Calu3 (cell line): ENCODE results near the gene VPS72. TPM values are rescaled to one million over a fixed set of nuclear protein-coding genes. Genes with fewer than 3 reads are reported as not detected.
"Not testable (repeated sequence)": the region's sequence is repeated elsewhere in the genome, so short reads cannot be mapped to it uniquely, and the experiment has no call there.

ENCODE experiments used
- BruUV-seq: library from RNA; stranded (reverse); fragments of 400-500 nt; replicated peaks from 2 replicates; lab custom pipeline; 2021; lab: Mats Ljungman, UMichigan
- CTCF ChIA-PET: fragments of 300-600 bp; sonication (Branson Sonifier 250); formaldehyde crosslinking; loops from one replicate; lab custom pipeline; 2022; ENCODE audit warnings: antibody characterized with exemption; lab: Charles Lee
- DNase-seq: peaks from one replicate; pipeline ENCODE4 v3.0.0; 2022
- H3K27ac Mint-ChIP-seq: one replicate; pipeline ENCODE4 v1.8.0; 2022; ENCODE audit warnings: mixed read lengths; ENCODE audit not compliant: unreplicated experiment
- H3K27me3 Mint-ChIP-seq: one replicate; pipeline ENCODE4 v1.8.0; 2022; ENCODE audit warnings: mixed read lengths; ENCODE audit not compliant: unreplicated experiment
- H3K36me3 Mint-ChIP-seq: one replicate; pipeline ENCODE4 v1.8.0; 2022; ENCODE audit warnings: mild to moderate bottlenecking, moderate library complexity, mixed read lengths; ENCODE audit not compliant: insufficient read depth, unreplicated experiment
- H3K4me1 Mint-ChIP-seq: one replicate; pipeline ENCODE4 v1.8.0; 2022; ENCODE audit warnings: mild to moderate bottlenecking, low read depth, mixed read lengths; ENCODE audit not compliant: unreplicated experiment
- H3K4me3 Mint-ChIP-seq: one replicate; pipeline ENCODE4 v1.8.0; 2022; ENCODE audit warnings: mild to moderate bottlenecking, low read depth, moderate library complexity, mixed read lengths; ENCODE audit not compliant: unreplicated experiment
- H3K9me3 Mint-ChIP-seq: one replicate; pipeline ENCODE4 v1.8.0; 2022; ENCODE audit warnings: low read depth, mixed read lengths; ENCODE audit not compliant: unreplicated experiment
- CTCF ChIP-seq: fragments of 200-600 bp; IDR thresholded peaks from one replicate; pipeline ENCODE4 v1.8.0; 2022; ENCODE audit warnings: antibody characterized with exemption; ENCODE audit not compliant: unreplicated experiment
- intact Hi-C: fragments of 100-400 bp; cut with micrococcal nuclease; formaldehyde crosslinking; loops from one replicate; pipeline ENCODE4 v1.10.0; 2022; ENCODE audit not compliant: unreplicated experiment
- total RNA-seq: library from RNA; stranded (reverse); gene quantifications from 2 replicates; pipeline ENCODE4 v1.2.3, GENCODE V29; 2022

Gene VPS72
- total RNA-seq, 1 experiment from 2014 or later, result 91.4 TPM

GRCh38 chr1:151210830-151211229 is 20.8 kb upstream of the VPS72 start:
- Mint-ChIP-seq H3K27me3 (no peaks in the 10 kb centered on the region), H3K9me3 (no peaks in the 10 kb centered on the region), H3K27ac (no peak overlapping the region), H3K36me3 (peaks cover 70% of the 10 kb centered on the region), H3K4me3 (no peak overlapping the region), H3K4me1 (no peaks in the 10 kb centered on the region)
- intact Hi-C loops, result no loop called here
- no peak for TF ChIP-seq CTCF
- BruUV-seq, result no TSS peak
- CTCF ChIA-PET, result no interaction called here
- no peak for DNase-seq

GRCh38 chr1:151205381-151205965 is 15.5 kb upstream of the VPS72 start:
- peaks cover 13% of the 10 kb centered on the region for H3K4me1 Mint-ChIP-seq
- H3K27ac Mint-ChIP-seq, DNase-seq, H3K27me3 Mint-ChIP-seq, H3K9me3 Mint-ChIP-seq, BruUV-seq, H3K4me3 Mint-ChIP-seq, intact Hi-C loops: not testable (repeated sequence)
- peaks cover 45% of the 10 kb centered on the region for H3K36me3 Mint-ChIP-seq
- CTCF ChIA-PET, result interaction anchor here (0.6 kb wide), 1 partner anchor 105 kb away, joined by 9 read pairs; no protein-coding TSS in a partner anchor

- BruUV-seq, result no TSS peak
- Mint-ChIP-seq H3K36me3 (peaks cover 62% of the 10 kb centered on the region), H3K27me3 (no peaks in the 10 kb centered on the region), H3K9me3 (no peaks in the 10 kb centered on the region), H3K4me3 (peak overlapping the region; percentile 96), H3K4me1 (peaks cover 31% of the 10 kb centered on the region), H3K27ac (peak overlapping the region; percentile 95)
- CTCF ChIA-PET, result interaction anchor here (0.6 to 1.0 kb wide), 5 partner anchors 10 to 151 kb away, joined by 3 to 6 read pairs (median 4); partner anchors contain the start of genes PSMD4 and VPS72
- no peak for TF ChIP-seq CTCF
- DNase-seq, result no peak
- intact Hi-C loops, result loop anchor here (5.0 to 10.0 kb wide), 2 partner anchors 312 to 635 kb away; partner anchors contain the start of genes C2CD4D, CGN and RORC
These were observed 10.0 kb upstream of the VPS72 start for GRCh38 chr1:151199873-151200581.

DNA sequence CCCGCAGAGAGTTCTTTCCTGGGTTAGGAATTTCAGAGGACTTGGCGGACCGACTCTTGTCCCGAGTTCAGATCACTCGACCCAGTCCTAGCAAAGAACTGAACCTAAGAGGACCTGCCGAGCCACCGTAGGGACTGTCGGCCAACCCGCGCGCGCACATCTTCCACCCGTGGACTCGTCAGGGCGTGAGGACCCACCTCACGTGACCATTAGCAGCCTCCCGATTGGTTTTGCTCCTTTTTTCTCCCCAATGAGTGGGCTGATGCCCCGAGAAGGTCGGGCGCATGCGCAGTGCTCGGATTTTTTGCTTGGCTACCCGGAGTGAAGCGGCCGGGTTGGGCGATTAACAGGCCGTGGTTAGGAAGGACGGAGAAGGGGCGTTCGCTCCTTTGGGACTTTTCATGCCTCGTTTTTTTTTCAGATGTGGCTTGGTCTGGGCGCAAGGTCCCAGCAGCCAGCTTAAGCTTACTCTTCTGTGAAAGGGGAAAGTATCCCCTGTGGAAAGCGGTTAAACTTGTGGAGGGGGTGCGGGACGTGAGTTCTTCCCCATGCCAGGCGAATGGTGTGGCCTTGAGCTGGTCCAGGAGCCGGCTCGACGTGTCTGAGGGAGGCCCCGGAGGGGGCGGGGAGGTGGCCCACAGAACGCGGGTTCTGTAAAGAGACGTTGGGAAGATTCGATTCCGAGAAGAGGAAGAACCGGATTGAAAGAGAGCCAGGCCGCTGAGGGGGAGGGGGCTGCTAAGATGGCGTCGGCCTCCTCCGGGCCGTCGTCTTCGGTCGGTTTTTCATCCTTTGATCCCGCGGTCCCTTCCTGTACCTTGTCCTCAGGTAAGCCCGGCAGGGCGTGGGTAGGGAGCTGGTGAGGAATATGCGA is 8.5 kb upstream of the VPS72 start, which contains the start of gene PIP5K1A:
TSS of gene PIP5K1A (plus strand) at position 299 of the 874 bp plus-strand sequence. CDS start at position 744, 445 bp downstream.
- CTCF ChIA-PET, result no interaction called here
- H3K4me1 Mint-ChIP-seq, result peaks cover 31% of the 10 kb centered on the region
- peaks cover 69% of the 10 kb centered on the region for H3K36me3 Mint-ChIP-seq
- no peaks in the 10 kb centered on the region for H3K9me3 Mint-ChIP-seq
- peak within 1 kb of the TSS; percentile 96 for H3K4me3 Mint-ChIP-seq
- BruUV-seq, result TSS peak; percentile 22
- no peak for TF ChIP-seq CTCF
- intact Hi-C loops, result loop anchor here (5.0 to 10.0 kb wide), 2 partner anchors 314 to 636 kb away; partner anchors contain the start of genes C2CD4D, CGN and RORC
- H3K27me3 Mint-ChIP-seq, result no peaks in the 10 kb centered on the region
- DNase-seq, result peak; percentile 98
- H3K27ac Mint-ChIP-seq, result peak within 1 kb of the TSS; percentile 95
